Stimulated activated CD4-positive, alpha-beta T cell treated with anti-CD3 and anti-CD28 coated beads, TNF-alpha, amount 100 ng/mL, for 24 hours (primary cell): ENCODE measurements around the gene SUCLG2.

Experiments
- DNase-seq, 3 experiments: peaks; one replicate each; pipeline ENCODE4 v3.0.0-alpha.2; 2020; ENCODE audit warnings: low read depth in 3 of 3

Gene SUCLG2, protein sequence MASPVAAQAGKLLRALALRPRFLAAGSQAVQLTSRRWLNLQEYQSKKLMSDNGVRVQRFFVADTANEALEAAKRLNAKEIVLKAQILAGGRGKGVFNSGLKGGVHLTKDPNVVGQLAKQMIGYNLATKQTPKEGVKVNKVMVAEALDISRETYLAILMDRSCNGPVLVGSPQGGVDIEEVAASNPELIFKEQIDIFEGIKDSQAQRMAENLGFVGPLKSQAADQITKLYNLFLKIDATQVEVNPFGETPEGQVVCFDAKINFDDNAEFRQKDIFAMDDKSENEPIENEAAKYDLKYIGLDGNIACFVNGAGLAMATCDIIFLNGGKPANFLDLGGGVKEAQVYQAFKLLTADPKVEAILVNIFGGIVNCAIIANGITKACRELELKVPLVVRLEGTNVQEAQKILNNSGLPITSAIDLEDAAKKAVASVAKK

DNA sequence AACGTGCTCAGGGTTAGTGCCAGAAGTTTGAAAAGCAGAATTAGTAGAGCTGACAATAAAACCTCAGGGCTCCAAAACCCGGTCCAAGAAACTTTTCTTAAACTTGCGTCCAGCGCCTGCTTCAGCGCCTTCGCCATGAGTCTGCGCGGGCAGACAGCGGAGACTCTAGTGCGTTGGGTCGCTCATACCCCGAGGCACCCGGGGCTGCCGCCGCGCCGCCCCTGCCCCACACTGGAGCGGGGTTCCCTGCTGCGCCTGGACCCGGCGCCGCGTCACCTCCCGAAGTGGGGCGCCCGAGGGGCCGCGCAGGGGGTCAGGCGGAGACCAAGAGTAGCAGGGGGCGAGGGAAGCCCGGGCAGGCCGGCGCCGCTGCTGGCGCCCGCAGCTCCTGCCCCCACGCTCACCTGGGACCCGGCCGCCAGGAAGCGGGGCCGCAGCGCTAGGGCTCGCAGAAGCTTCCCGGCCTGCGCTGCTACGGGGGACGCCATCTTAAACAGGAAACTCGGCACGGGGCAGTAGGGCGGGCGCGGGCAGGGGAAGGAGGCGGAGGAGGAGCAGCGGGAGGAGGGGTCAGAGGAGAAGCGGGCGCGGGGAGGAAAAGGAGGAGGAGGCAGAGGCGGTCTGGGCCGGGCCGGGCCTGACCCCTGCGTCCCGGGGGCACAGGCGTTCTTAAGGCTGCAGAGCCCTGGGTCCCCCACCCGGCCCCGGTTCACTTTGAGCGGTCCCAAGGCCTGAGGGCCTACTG is at the start of gene SUCLG2:
SUCLG2 (minus strand) TSS at position 514 of the 745 bp plus-strand sequence; CDS start at position 488, 26 bp downstream.
- peak; percentile 72 to 87 (median 76) for DNase-seq

DNA sequence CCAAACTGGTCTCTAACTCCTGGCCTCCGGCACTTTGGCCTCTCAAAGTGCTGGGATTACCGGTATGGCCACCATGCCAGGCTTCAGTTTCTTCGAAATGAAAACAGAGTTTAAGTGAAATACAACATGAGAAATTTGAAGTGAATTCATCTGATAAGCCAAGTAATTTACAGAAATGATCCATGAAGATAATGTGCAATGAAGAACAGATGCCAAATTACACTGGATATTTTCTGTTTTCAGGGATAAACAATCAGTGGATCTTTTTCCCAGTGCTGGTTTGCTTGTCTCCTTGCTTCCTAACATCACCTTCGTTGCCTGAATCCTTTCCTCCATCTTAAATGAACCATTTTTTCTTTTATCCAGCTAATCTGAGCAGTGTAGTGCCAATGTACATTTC is 46.2 kb upstream of the SUCLG2 start:
- DNase-seq: no peak

DNA sequence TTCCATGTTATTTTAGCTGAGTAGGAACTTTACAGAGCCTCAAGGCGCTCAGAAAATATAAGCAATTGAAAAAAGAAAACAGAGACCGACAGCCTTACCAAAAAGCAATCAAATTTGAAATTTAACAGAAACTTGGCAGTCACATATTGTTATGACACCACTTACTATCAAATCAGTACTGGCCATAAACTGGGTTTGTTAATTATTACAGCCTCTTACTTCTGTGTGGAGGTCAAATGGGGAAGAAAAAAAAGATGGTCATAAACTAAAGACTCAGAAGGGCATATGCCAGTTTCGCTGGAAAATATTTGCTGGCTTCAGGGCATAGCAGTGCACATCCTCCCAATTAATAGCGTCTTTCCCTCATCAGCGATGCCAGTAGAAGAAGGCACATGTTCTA is 45.5 kb upstream of the SUCLG2 start:
- no peak for DNase-seq

DNA sequence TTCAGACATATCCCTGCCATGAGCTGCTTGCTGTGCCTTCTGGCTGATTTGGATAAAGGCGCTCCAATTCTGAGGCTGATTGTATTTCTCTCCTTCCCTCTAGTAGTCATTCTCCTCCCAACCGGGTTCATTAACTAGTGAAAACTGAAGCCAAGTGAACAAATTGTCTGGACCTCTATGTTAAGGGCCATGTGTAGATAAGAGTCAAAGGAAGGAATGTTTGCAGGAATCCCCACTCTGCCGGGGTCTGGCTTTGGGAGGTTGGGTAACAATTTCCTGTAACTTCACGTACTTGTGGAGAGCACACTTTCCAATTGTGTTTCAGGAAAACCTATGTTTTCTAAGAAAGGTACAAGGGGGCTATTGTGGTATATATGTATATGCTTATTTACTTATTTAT is 38.2 kb upstream of the SUCLG2 start:
- DNase-seq: no peak

DNA sequence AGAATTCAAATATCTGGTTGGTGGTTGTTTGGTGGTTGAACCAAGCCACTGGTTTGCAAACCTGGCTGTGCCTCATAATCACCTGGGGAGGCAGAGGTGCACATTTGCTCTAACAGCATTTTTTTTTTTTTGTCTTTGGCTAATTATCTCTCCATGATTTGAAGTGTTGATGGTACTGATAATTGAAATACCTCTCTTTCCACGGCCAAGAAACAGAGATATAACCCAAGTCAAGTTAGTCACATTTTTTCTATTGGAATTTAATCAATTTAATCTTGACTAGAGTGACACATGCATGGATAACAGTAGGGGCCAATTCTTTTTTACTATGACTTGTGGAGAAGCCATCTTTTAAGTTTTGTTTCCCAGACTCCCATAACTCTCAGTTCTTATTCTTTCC is 37.5 kb upstream of the SUCLG2 start:
- no peak for DNase-seq

DNA sequence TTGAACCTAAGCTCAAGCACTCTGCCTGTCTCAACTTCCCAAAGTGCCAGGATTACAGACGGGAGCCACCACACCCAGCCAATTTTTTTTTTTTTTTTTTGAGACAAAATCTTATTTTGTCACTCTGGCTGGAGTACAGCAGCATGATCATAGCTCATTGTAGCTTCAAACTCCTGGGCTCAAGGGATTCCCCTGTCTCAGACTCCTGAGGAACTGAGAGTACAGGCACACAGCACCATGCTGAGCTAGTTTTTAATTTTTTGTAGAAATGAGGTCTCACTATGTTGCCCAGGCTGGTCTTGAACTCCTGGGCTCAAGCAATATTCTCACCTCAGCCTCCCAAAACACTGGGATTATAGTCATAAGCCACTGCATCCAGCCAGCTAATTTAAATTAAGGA is 36.8 kb upstream of the SUCLG2 start:
- DNase-seq: no peak

DNA sequence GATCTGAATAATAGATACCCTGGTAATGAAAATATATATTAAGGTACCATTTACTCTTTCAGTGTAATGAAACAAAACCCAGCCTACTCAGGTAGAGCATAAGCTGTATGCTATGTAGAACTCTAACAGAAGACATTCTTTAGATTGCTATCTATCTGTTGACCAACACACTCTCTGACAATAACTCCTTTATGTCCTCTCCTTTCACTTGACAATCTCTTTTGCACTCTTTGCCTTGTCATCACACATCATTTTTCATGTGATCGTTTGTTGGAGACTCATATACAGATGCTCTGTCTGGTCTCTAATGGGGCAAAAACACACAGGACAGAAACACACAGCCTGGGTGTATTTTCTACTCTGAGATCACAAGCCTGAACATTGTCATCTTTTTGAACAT is 35.4 kb upstream of the SUCLG2 start:
- no peak for DNase-seq

DNA sequence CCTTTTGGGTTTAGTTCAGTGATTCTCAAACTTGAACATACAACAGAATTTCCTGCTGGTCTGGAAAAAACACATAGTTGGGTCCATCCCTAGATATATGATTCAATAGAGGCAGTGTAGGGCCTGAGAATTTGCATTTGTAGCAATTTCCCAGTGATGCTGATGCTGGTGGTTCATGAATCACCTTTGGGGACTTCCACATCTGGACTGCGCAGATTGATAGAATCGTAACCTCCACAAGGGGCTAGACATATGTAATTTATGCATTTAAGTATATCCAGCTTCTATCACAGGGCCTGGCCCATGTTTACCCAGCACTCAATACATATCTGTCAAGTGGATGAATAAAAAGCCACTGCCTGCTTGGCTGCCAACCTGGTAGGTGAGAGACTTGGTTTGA is 33.8 kb upstream of the SUCLG2 start:
- no peak for DNase-seq

DNA sequence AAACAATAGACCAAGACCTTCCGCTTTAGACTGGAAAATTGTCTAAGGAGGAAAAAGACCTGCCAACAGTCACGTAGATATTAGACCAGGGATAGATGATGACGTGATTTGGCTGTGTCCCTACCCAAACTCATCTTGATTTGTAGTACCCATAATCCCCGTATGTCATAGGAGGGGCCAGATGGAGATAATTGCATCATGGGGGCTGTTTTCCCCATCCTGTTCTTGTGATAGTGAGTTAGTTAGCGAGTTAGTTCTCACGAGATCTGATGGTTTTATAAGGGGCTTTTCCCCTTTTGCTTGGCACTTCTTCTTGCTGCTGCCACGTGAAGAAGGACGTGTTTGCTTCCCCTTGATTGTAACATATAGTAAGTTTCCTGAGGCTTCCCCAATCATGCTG is 31.7 kb upstream of the SUCLG2 start:
- no peak for DNase-seq

DNA sequence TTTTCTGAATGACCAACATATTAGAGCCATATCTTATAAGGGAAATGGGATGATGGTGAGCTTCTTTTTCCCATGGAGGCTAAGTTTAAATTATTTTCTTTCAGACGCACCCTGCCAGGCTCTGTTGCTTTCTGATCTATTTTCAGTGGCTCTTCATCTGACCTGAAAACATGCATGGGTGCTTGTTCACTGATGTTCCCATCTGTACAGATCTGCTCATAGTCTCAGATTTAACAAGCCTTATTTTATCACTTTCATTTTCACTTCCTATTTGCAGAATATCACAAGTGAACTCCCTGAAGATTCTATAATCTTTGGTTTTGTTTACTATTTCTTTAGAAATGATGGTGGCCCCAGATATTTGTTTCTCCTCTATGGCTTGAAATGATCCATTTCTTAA is 31.1 kb upstream of the SUCLG2 start:
- DNase-seq: no peak

DNA sequence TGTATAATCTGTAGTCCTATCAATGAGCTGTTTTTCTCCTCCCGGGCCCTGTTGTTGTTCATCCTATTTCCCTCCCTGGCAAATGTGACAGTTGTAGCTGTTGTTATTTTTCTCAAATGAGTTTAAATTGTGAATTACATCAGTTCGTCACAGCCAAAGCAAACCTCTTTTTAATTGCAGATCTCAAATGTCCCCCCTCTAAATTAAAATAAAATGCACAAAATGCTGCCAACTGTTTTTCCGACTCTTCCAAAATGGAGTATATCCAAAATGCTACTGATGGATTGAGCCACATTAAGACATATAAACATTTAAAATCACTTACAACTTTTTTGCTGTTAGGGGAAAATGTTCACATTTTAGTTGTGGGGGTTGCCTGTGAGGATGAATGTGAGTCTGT is 29.8 kb upstream of the SUCLG2 start:
- DNase-seq: no peak

DNA sequence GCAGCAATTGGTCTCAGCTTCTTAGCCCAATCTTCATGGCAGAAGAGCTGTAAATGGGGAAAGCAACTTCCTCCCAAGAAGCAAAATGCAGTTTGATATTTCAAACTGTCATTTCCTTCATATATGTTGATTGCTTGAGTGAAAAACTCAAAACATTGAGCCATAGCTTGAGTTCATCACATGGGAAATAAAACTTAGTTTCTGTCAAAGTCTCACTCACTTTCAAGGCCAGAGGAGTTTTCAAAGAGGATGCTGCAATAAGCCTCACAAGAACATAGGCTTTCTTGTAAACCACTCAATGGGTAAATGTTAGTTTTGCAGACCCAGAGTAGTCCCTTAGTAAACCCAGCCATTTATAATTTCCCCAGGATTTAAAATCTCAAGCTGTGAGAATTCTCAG is 29.1 kb upstream of the SUCLG2 start:
- DNase-seq: no peak

DNA sequence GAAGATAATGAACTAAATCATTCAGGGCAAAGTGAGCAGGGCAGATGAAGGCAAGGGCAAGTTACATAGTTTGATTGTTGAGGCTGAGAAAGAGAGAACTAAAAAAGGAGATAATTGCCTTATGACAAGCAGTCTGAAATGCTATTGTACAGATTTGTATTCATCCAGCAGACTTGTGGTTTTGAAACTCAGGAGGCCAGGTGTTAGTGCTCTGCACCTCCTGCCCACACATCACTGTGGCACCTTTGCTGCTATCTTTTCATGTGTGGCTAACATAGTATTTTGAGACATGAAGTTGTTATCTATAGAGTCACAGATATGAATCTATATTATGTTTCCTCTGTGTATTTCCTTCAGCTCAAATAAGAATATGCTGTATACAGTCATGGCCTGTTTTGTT is 24.3 kb upstream of the SUCLG2 start:
- no peak for DNase-seq

DNA sequence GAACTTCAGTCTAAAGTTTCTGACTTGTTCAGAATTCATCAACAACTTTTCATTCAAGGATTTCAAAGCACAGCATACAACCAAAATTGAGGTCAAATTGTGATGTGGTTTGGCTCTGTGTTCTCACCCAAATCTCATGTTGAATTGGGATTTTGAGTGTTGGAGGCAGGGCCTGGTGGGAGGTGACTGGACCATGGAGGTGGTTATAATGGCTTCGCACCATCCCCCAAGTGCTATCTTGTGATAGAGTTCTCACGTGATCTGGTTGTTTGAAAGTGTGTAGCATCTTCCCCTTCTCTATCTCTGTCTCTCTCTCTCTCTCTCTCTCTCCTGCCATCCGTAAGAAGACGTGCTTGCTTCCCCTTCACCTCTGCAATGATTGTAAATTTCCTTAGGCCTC is 19.6 kb upstream of the SUCLG2 start:
- DNase-seq: no peak

DNA sequence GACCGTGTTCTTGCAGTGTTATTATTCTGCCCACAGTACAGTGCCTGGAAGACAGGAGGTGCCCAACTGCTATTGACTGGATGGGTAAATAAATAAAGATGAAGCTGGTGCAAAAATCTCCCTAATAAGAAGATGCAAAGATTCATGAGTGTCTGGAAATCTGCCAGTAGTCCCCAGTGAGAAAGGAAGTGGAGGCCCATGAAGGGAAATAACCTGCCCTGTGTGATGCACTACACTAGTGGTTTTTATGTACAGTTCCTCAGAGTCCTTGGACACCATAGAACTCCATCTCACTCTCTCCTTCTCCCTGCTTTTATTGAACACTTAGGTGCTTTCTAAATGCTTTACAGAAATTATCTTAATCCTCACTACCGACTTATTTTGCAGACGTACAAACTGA is 8.3 kb upstream of the SUCLG2 start:
- no peak for DNase-seq

DNA sequence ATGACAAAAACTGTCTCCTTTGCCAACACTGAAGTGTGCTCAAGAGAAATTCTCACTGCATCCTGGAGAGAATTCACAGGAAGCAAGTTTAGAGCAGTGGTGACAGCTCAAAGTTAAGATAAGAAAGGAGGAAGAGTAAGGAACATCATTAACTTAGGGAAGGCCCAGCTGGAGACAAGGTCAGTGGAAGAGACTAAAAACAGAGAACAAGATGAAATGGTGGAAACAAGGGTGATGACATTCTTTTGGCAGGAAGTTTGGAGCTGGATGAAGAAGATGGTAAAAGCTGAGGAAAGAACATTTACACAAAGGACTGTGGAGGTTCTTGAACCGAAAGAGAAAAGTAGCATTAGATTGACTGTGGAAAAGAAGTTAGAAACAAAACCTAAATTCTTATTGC is 6.7 kb upstream of the SUCLG2 start:
- DNase-seq: no peak

DNA sequence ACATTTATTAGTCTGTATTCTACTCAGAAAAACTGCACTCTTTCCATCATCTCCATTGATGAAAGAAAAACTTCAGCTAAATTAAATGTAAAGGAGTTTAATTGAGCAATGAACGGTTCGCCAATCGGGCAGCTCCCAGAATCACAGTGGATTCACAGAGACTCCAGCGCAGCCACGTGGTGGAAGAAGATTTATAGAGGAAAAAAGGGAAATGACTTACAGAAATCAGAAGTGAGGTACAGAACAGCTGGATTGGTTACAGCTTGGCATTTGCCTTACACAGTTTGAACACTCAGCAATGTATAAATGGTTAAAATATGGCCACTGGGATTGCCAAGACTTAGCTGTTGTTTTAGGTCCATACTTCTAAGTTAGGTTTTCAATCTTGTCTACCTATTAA is 2.8 kb upstream of the SUCLG2 start:
- no peak for DNase-seq

DNA sequence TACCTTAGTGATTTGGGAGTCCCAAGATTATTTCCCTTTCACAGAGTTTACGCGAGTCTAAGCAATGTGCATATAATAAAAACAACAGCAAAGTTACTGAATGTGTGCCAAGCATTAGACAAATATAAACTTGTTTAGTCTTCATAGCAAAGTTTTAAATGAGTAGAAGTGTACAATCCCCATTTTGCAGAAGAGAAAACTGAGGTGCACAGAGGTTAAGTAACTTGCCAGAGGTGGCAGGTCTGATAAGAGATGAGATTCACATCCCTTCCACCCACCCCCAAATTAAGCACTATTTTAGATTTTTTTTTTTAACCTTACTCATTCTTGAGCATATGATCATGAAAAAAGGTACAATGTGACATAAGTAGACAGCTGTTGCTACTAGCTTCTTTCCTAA is 2.2 kb upstream of the SUCLG2 start:
- no peak for DNase-seq

DNA sequence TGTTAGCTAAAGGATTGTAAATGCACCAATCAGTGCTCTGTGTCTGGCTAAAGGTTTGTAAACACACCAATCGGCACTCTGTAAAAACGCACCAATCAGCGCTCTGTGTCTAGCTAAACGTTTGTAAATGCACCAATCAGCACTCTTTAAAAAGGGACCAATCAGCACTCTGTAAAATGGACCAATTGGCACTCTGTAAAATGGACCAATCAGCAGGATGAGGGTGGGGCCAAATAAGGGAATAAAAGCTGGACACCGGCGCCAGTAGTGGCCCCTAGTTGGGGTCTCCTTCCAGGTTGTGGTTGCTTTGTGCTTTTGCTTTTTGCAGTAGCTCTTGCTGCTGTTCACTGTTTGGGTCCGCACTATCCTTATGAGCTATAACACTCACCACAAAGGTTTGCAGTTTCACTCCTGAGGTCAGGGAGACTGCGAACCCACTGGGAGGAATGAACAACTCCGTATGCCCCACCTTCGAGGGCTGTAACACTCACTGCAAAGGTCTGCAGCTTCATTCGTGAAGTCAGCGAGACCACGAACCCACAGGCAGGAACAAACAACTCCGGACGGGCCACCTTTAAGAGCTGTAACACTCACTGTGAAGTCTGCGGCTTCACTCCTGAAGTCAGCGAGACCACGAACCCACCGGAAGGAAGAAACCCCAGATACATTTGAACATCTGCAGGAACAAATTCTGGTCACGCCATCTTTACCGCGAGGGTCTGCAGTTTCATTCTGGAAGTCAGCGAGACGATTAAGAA is 1.1 kb upstream of the SUCLG2 start:
- DNase-seq: peak; percentile 36 to 68 (median 36)

DNA sequence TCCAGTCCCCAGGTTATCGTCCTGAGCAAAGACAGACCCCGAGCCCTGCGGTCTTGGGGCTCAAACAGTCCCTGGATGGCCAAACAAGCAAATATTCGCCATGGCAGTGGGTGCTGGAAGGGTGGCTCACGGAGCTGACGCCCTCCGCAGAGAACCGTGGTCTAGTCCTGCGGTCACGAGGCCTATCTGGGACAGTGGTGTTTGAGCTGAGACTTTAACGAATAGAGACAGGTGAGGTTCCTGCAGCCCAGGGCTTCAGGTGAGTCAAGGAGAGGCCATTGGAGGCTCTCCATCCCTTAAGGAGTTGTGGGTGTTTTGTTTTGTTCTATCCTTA is 399 bp upstream of the SUCLG2 start:
- DNase-seq: no peak

DNA sequence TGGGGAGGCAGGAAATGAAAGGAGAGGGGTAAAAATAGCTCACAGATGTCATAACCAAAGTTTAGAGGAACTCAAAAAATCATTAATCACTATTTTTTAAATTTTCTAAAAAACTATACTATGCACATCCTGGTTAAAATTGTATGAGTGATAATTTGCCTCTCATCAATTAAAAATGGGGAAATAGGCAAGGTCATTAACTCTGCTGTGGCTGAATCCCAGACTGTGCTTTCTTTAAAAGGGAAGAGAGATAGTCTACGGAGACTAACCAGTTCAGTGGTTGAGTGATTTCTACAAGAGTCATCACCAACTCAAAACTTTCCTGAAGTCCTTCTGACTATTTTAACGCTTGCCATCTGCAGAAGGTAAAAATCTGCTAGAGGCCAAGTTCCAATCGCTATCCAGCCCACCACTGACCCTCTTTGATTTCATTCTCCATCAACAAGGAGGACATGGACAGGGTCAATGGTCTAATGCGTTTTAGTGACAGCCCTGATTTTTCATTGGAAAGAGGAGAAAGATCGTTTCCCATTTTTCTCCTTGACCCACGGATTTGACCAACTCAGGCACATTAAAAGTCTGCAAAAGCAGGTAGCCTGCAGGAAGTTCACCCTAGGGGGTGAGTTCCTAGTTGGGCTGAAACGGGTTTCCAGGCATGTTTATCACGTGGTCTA is 850 bp downstream of the SUCLG2 start:
- DNase-seq: no peak

DNA sequence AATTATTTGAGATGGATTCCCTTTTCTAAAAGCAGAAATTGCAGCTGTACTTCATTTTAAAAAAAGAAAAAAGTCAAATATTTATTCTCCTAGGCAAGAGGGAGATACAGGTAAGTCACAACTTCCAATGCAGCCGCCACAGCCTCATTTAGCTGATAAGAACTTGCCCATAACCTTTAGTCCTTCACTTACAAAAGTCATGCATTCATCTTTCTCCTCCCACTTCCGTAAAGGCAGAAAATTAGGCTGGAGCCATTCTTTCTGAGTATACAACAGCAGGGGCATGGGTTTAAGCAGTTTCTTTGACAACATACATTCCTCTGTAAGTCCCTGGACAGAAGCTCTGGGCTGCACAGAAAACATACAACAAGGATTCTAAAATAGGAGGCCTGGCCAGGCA is 4.3 kb downstream of the SUCLG2 start:
- DNase-seq: no peak
